Skin epidermis (tissue), 12 donors: ENCODE data around the gene SPPL2A.
A peak's percentile ranks its signal among the peaks of the same experiment; 100 is the strongest.

Source experiments
- H3K27ac ChIP-seq, 21 experiments: fragments of 200-600 bp; sonication (generic) in 11 of 21; one replicate each; pipeline ENCODE4 v1.5.0; 2020; ENCODE audit warnings: mild to moderate bottlenecking in 3 of 21, inconsistent platforms in 2 of 21, moderate library complexity in 2 of 21
- H3K4me3 ChIP-seq, 7 experiments: fragments of 200-600 bp; sonication (generic) in 2 of 7; one replicate each; pipeline ENCODE4 v1.5.0; 2020; ENCODE audit warnings: inconsistent platforms in 2 of 7, mild to moderate bottlenecking in 2 of 7, moderate library complexity in 1 of 7

The SPPL2A gene

DNA sequence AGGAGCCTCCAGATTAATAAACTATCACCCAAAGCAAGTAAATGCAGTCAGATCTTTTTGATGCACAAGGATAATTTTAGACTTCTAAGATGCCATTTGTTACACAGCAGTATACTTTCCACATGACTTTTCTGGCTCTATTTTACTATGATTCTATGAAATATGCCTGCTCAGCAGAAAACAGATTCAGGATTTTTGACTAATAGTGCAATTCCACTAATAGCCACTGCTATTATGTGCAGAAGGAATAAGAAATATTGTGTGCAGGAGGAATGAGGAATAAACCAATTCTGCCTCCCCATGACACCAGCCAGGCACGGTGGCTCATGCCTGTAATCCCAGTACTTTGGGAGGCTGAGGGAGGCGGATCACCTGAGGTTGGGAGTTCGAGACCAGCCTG lies 11.5 kb upstream of the SPPL2A start:
- Histone ChIP-seq H3K4me3 (no peak overlapping the region), H3K27ac (no peak overlapping the region)

GRCh38 chr15:50774450-50774849 lies 8.9 kb upstream of the SPPL2A start:
- no peak overlapping the region for H3K4me3 ChIP-seq
- no peak overlapping the region for H3K27ac ChIP-seq

DNA sequence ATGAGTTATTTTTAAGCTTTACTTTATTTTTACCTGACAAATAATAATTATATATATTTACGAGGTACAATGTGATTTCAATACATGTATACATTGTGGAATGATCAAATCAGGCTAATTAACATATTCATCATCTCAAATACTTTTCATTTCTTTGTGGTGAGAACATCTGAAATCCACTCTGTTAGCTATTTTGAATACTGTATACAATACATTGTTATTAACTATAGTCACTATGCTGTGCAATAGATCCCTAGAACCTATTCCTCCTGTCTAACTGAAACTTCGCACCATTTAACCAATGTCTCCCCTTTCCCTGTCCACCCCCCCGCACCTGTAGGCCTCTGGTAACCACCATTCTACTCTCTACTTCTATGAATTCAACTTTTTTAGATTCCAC lies 7.9 kb upstream of the SPPL2A start:
- H3K27ac ChIP-seq: no peak overlapping the region
- H3K4me3 ChIP-seq: no peak overlapping the region

- H3K27ac ChIP-seq: peak overlapping the region in 1 of 21 experiments; percentile 25
Measured at GRCh38 chr15:50767332-50767861, 1.9 kb upstream of the SPPL2A start.

DNA sequence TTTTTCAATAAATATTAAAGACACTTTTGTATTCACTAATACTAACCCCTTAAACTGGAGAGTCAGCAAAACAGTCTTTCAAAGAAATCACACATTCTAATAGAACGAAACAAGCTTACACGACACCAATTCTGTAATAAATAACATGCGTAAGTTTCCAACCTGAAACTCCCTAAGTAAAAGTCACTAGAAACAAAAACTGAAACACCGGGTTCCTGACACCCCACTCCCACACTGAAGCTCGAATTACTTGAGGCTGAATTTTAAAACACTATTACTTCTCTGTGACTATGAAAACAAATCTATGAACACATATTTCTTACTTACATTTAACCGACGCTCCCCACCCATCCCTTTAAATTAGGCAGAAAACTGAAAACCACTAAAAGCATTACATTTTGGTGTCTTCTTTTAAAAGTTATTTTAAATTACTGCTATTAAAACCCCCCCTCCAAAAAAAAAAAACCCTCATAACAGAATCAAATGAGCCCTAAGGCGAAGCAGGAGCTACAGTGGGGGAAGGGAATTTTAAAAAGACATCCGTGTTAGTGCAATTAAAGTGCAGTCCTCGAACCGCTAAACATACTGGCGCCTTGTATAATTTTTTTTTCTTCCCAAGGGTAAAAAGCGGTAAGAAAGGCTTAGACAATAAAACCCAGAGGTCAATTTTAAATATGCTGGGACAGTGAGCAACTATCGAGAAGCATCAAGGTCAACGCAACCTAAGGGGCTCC lies 878 bp downstream of the SPPL2A start:
- Histone ChIP-seq H3K4me3 (peak overlapping the region; percentile 59 to 81 (median 66)), H3K27ac (peak overlapping the region in 20 of 21 experiments; percentile 85 to 99 (median 96))

More at GRCh38 chr15:50767332-50767861, 1.9 kb upstream of the SPPL2A start:
- H3K4me3 ChIP-seq: no peak overlapping the region

GRCh38 chr15:50758712-50759205 lies 6.7 kb downstream of the SPPL2A start:
- no peak overlapping the region for H3K4me3 ChIP-seq
- H3K27ac ChIP-seq: no peak overlapping the region

- no peak overlapping the region for H3K4me3 ChIP-seq
Measured at GRCh38 chr15:50753463-50753862, 12.0 kb downstream of the SPPL2A start.

DNA sequence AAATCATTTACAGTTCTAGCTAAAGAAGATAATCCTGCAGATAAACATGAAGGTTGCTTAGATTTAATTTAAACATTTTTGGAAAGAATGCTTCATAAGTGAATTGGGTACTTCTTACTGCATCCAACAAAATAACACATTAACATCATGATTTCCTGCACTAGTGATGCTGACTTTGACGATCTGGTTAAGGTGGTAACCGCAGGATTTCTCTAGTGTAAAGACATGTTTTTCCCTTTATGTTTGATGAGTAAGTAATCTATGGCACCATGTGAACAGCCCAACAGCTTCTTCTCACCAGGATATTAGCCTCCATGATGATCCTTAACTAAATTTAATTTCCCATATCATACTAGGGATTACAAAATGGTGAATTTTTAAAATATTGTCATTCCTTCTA lies 14.1 kb downstream of the SPPL2A start:
- no peak overlapping the region for H3K4me3 ChIP-seq
- peak overlapping the region in 1 of 21 experiments; percentile 34 for H3K27ac ChIP-seq

More at GRCh38 chr15:50753463-50753862, 12.0 kb downstream of the SPPL2A start:
- no peak overlapping the region for H3K27ac ChIP-seq

- H3K27ac ChIP-seq: no peak overlapping the region
- no peak overlapping the region for H3K4me3 ChIP-seq
Measured at GRCh38 chr15:50750227-50750705, 15.2 kb downstream of the SPPL2A start.

- H3K4me3 ChIP-seq: no peak overlapping the region
- no peak overlapping the region for H3K27ac ChIP-seq
Measured at GRCh38 chr15:50747523-50747922, 18.0 kb downstream of the SPPL2A start.

- Histone ChIP-seq H3K4me3 (no peak overlapping the region), H3K27ac (no peak overlapping the region)
Measured at GRCh38 chr15:50744601-50745000, 20.9 kb downstream of the SPPL2A start.

DNA sequence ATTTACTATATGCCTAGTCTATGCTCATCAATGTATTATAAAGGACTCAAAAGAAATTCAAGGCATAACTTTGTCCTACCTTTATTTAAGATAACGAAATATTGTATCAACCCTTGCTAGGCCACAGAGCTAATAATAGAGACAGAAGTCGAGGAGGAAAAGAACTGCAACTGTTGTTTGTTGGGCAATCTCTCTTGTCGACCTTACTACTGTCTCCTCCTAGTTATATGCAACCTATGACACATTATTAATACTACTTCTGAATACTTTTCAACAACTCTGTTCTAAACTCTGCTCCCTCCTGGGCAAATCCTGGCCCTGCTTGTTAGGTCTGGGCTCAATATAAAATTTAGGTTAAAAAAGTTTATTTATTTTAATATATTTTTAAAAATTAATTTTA lies 24.6 kb downstream of the SPPL2A start:
- no peak overlapping the region for H3K4me3 ChIP-seq
- H3K27ac ChIP-seq: no peak overlapping the region

DNA sequence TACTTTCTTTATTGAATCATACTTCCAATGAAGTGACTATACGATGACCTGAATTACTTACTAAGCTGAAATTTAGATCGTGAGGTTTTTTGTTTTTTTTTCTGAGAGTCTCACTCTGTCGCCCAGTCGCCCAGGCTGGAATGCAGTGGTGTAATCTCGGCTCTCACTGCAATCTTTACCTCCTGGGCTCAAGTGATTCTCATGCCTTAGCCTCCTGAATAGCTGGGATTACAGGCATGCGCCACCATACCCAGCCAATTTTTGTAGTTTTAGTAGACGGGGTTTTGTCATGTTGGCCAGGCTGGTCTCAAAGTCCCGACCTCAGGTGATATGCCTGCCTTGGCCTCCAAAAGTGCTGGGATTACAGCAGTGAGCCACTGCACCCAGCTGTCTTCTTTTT lies 28.7 kb downstream of the SPPL2A start:
- H3K27ac ChIP-seq: no peak overlapping the region
- no peak overlapping the region for H3K4me3 ChIP-seq

DNA sequence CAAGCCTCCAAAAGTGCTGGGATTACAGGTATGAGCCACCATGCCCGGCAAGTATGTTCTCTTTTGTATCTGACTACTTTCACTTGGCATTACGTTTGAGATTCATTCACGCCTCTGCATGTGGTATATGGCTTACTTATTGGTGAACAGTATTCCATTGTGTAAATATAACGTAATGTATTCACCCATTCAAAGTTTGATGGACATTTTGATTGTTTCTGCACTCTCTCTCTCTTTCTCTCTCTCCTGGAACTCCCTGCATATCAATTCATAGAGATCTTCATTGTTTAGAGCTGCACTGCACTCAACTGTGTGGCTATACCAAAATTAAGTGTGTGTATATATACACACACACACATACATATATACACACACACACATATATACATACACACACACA lies 30.4 kb downstream of the SPPL2A start:
- Histone ChIP-seq H3K4me3 (no peak overlapping the region), H3K27ac (no peak overlapping the region)

GRCh38 chr15:50726315-50726714 lies 39.2 kb downstream of the SPPL2A start:
- Histone ChIP-seq H3K4me3 (no peak overlapping the region), H3K27ac (no peak overlapping the region)

DNA sequence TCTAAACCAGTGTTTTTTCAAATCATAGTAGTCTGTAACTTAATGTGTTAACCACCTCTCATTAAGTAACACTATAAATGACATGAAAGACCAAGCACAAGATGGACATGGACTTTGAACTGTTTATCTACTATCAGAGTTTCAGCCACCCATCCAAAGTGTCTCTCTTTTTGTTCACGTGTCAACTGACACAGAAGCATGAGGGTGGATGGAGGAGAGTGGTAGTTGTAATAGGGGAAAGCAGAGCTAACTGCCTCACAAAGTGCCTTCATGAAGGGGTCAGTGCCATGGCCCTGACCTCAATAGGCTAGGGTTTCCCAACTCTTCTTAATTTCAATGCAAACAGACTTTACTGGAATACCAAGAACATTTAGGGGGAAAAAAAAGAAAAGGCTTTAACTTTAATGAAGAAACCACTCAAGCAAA lies 46.8 kb downstream of the SPPL2A start:
- Histone ChIP-seq H3K4me3 (no peak overlapping the region), H3K27ac (no peak overlapping the region)

DNA sequence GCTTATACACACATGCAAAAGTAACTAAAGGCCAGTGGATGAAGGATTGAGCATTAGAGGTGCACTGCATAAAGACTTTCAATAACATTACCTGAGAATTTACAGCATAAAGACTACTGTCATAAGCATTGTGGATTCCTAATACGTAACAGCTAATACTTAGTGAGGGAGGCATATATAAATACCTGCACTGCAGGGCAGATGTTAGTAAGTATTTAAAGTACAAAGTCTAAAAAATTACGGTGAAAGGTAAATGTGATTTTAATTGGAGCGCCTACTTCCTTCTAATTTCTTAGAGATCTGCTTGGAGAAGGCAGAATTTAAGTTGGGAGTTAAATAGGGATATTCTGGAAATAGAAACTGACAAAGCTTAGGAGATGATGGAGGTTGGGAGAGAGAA lies 53.5 kb downstream of the SPPL2A start:
- no peak overlapping the region for H3K27ac ChIP-seq
- no peak overlapping the region for H3K4me3 ChIP-seq

- Histone ChIP-seq H3K27ac (no peak overlapping the region), H3K4me3 (no peak overlapping the region)
Measured at GRCh38 chr15:50710585-50710984, 54.9 kb downstream of the SPPL2A start.

DNA sequence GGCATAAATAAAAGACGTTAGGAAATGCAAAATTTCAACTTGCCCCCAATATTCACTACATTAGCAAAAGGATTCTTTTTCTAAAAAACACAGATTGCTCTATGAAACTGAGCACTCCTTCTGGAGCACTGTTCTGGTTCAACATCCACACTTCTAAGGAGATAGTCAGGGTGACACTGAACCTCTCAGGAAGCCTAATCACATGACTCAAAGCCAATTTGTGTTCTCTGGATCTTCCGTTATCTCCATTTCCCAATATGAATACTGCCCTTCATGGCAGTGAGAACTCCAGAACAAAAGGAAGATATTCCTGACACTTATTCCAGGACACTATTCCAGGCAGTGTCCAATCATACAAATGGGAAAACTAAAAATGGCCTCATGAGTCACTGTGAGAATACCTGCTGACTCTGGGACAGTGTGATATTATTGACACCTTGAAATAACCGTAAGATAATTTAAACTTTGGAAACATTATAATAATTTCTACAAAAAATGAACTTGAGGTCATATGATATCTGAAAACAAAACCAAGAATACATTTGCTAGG lies 57.6 kb downstream of the SPPL2A start:
- no peak overlapping the region for H3K4me3 ChIP-seq
- no peak overlapping the region for H3K27ac ChIP-seq

DNA sequence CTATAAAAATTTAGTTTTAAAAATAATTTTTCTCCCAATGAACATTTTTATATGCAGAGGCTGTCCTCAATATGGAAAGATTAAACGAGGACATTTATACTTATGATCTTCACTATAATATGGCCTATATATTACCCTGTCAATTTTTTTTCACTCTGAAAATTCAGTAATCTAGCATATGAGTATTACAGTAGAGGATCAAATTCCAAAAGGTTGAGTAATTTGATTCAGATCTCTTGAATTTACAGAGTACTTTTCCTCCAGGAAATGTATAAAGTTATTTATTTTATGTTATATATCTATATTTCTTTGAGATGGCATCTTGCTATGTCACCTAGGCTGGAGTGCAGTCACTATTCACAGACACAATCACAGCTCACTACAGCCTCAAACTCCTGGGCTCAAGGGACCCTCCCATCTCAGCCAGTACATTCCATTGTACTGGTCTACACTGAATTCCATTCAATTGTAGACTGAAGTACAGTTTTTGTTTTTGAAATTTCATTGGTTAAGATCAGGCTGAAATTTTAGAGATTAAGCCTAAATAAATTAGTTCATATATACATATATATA lies 62.7 kb downstream of the SPPL2A start:
- Histone ChIP-seq H3K4me3 (no peak overlapping the region), H3K27ac (no peak overlapping the region)

- H3K27ac ChIP-seq: peak overlapping the region in 1 of 21 experiments; percentile 26
- H3K4me3 ChIP-seq: no peak overlapping the region
Measured at GRCh38 chr15:50698101-50698500, 67.4 kb downstream of the SPPL2A start.
